Suprapubic skin (tissue), 4 donors: ENCODE measurements around the gene MPZL3.

Experiments
- POLR2A ChIP-seq, 2 donors: fragments of 450-650 bp; IDR thresholded peaks; one replicate each; pipeline ENCODE4 v1.6.1; 2017; ENCODE audit warnings: antibody characterized with exemption in 2 of 2, mild to moderate bottlenecking in 2 of 2, moderate library complexity in 2 of 2
- POLR2AphosphoS5 ChIP-seq, 3 donors: sonication (generic); formaldehyde crosslinking; IDR thresholded peaks; one replicate each; pipeline ENCODE4 v1.6.1; 2017; ENCODE audit warnings: antibody characterized with exemption in 3 of 3
- TF ChIP-seq, protein P1 (sequence below), 2 donors: fragments of 200-600 bp in 1 of 2; fragments of 450-650 bp in 1 of 2; sonication (generic) in 1 of 2; IDR thresholded peaks; one replicate each; pipeline ENCODE4 v1.5.1; 2016 to 2019; ENCODE audit warnings: antibody characterized with exemption in 2 of 2, mild to moderate bottlenecking in 1 of 2, moderate library complexity in 1 of 2

DNA sequence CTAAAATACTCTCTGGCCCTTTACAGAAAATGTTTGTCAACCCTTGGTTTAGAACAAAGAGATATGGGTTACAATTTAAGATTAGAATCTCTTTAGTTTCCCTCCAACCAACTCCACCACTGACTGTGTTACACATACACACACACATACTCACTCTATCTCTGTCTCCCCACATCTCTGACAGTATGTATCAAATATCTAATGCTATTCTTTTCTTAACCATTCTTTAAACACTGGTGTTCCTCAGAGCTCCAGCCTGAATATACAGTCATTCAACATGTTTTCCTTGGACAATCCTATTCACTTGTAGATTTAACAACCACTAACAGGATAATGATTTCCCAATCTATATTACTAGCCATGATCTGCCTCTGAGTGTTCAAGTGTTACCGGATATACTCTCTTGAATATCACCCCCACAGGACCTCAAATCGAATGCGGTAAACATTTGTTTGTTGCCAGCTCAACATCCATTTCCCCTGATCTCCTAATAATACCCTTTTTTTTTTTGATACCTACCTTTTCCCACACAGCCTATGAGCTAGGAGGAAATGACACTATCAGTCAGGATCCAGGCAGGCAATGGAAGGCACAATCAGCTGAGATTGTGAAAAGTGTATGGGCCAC is 6.1 kb downstream of the MPZL3 start:
- TF ChIP-seq, protein P1, sequence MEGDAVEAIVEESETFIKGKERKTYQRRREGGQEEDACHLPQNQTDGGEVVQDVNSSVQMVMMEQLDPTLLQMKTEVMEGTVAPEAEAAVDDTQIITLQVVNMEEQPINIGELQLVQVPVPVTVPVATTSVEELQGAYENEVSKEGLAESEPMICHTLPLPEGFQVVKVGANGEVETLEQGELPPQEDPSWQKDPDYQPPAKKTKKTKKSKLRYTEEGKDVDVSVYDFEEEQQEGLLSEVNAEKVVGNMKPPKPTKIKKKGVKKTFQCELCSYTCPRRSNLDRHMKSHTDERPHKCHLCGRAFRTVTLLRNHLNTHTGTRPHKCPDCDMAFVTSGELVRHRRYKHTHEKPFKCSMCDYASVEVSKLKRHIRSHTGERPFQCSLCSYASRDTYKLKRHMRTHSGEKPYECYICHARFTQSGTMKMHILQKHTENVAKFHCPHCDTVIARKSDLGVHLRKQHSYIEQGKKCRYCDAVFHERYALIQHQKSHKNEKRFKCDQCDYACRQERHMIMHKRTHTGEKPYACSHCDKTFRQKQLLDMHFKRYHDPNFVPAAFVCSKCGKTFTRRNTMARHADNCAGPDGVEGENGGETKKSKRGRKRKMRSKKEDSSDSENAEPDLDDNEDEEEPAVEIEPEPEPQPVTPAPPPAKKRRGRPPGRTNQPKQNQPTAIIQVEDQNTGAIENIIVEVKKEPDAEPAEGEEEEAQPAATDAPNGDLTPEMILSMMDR (IDR thresholded peaks at IDR 0.05), result no peak
- no peak for TF ChIP-seq POLR2A (IDR thresholded peaks at IDR 0.05)
- TF ChIP-seq POLR2AphosphoS5 (IDR thresholded peaks at IDR 0.05), result no peak
